Gastroesophageal sphincter (tissue), 4 donors: ENCODE results near the gene DACT1. TPM values are rescaled to one million over a fixed set of nuclear protein-coding genes. Genes with fewer than 3 reads are reported as not detected.

Experiments
- ATAC-seq: fragments of 150-250 bp; one replicate; pipeline ENCODE4 v1.9.1; 2016; ENCODE audit warnings: mild to moderate bottlenecking, moderate library complexity
- H3K27ac ChIP-seq, 4 donors: fragments of 200-600 bp; sonication (generic) in 3 of 4; 1 replicate in 3 of 4; 2 replicates in 1 of 4; pipeline ENCODE4 v1.5.1; 2016 to 2019
- H3K27me3 ChIP-seq: fragments of 200-600 bp; sonication (generic); one replicate; pipeline ENCODE4 v1.5.1; 2019
- H3K36me3 ChIP-seq, 2 donors: fragments of 200-600 bp; sonication (generic); one replicate each; pipeline ENCODE4 v1.5.1; 2019; ENCODE audit warnings: control low read depth in 1 of 2
- H3K4me1 ChIP-seq, 3 donors: fragments of 200-600 bp; sonication (generic); 1 replicate in 2 of 3; 2 replicates in 1 of 3; pipeline ENCODE4 v1.5.1; 2016 to 2019; ENCODE audit warnings: control low read depth in 2 of 3
- H3K4me3 ChIP-seq, 2 donors: fragments of 200-600 bp; sonication (generic); one replicate each; pipeline ENCODE4 v1.5.1; 2019; ENCODE audit warnings: mild to moderate bottlenecking in 1 of 2, moderate library complexity in 1 of 2
- H3K9me3 ChIP-seq, 3 donors: fragments of 200-600 bp; sonication (generic); one replicate each; pipeline ENCODE4 v1.5.1; 2017 to 2019; ENCODE audit warnings: control low read depth in 2 of 3
- EP300 ChIP-seq: sonication (generic); formaldehyde crosslinking; IDR thresholded peaks from one replicate; pipeline ENCODE4 v1.6.1; 2017; ENCODE audit warnings: antibody characterized with exemption, mild to moderate bottlenecking
- POLR2A ChIP-seq, 2 donors: fragments of 450-650 bp; IDR thresholded peaks; one replicate each; pipeline ENCODE4 v1.6.1; 2017; ENCODE audit warnings: antibody characterized with exemption in 2 of 2, mild to moderate bottlenecking in 2 of 2, moderate library complexity in 1 of 2
- POLR2AphosphoS5 ChIP-seq: sonication (generic); formaldehyde crosslinking; IDR thresholded peaks from one replicate; pipeline ENCODE4 v1.6.1; 2017; ENCODE audit warnings: antibody characterized with exemption
- WGBS, 2 donors: methylation state at CpG; one replicate each; pipeline ENCODE4 v1.1.5; 2018; ENCODE audit warnings: low coverage in 1 of 2; 5-methylcytosine and 5-hydroxymethylcytosine counted together
- total RNA-seq, 4 donors: library from RNA; depleted of rRNA; stranded (reverse); fragments of >200 nt; gene quantifications; one replicate each; pipeline ENCODE4 v1.1.0, GENCODE V29; 2016
- TF ChIP-seq, protein P1 (sequence below), 4 experiments: fragments of 200-600 bp in 2 of 4; fragments of 450-650 bp in 2 of 4; sonication (generic) in 1 of 4; IDR thresholded peaks; one replicate each; pipeline ENCODE4 v1.5.1; 2017 to 2019; ENCODE audit warnings: antibody characterized with exemption in 4 of 4, mild to moderate bottlenecking in 2 of 4, moderate library complexity in 2 of 4

The DACT1 gene
- total RNA-seq, 4 donors from 2014 or later, result 3.9 to 17.5 (median 7.4) TPM

GRCh38 chr14:58665773-58666500 lies 28.2 kb downstream of the DACT1 start:
- no peak for ATAC-seq
- Histone ChIP-seq H3K9me3 (no peaks in the 10 kb centered on the region), H3K36me3 (no peaks in the 10 kb centered on the region), H3K27ac (no peak overlapping the region), H3K4me3 (no peak overlapping the region), H3K4me1 (peaks cover 0 to 4% (median 0%) of the 10 kb centered on the region in 3 donors), H3K27me3 (no peaks in the 10 kb centered on the region)
- TF ChIP-seq POLR2A (IDR thresholded peaks at IDR 0.05) (no peak), POLR2AphosphoS5 (no peak), EP300 (no peak)
- TF ChIP-seq, protein P1, sequence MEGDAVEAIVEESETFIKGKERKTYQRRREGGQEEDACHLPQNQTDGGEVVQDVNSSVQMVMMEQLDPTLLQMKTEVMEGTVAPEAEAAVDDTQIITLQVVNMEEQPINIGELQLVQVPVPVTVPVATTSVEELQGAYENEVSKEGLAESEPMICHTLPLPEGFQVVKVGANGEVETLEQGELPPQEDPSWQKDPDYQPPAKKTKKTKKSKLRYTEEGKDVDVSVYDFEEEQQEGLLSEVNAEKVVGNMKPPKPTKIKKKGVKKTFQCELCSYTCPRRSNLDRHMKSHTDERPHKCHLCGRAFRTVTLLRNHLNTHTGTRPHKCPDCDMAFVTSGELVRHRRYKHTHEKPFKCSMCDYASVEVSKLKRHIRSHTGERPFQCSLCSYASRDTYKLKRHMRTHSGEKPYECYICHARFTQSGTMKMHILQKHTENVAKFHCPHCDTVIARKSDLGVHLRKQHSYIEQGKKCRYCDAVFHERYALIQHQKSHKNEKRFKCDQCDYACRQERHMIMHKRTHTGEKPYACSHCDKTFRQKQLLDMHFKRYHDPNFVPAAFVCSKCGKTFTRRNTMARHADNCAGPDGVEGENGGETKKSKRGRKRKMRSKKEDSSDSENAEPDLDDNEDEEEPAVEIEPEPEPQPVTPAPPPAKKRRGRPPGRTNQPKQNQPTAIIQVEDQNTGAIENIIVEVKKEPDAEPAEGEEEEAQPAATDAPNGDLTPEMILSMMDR (IDR thresholded peaks at IDR 0.05), result no peak
- WGBS, 2 donors, result 87 to 92% methylated on average over 3 of the region's 3 CpGs

- Histone ChIP-seq H3K27ac (no peak overlapping the region), H3K4me1 (peaks cover 0 to 4% (median 0%) of the 10 kb centered on the region in 3 donors), H3K27me3 (no peaks in the 10 kb centered on the region), H3K36me3 (no peaks in the 10 kb centered on the region), H3K4me3 (no peak overlapping the region), H3K9me3 (no peaks in the 10 kb centered on the region)
- ATAC-seq, result no peak
- TF ChIP-seq, protein P1 (IDR thresholded peaks at IDR 0.05), result no peak
- TF ChIP-seq EP300 (no peak), POLR2AphosphoS5 (no peak), POLR2A (IDR thresholded peaks at IDR 0.05) (no peak)
These were observed 29.0 kb downstream of the DACT1 start for GRCh38 chr14:58666737-58667136.

DNA sequence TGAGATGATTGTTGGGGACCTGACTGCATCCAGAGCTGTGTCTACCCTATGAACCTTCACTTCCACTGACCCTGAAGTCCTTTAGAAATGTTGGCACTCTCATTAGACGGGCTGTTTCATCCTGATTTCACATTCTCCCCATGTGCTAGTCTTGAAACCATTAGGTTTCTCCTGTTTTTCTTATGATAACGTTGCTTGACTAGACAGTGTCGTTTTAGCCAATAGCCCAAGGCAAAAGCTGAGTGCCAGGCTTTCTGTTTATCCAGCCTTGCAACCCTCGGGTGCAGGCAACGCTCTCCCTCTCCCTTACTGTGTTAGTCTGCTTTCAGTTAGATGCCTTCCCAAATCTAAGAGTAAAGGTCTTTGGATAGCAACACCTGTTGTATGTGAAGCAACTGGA lies 30.1 kb downstream of the DACT1 start:
- Histone ChIP-seq H3K4me3 (no peak overlapping the region), H3K36me3 (no peaks in the 10 kb centered on the region), H3K27ac (no peak overlapping the region)

GRCh38 chr14:58668848-58669480 lies 31.2 kb downstream of the DACT1 start:
- no peaks in the 10 kb centered on the region for H3K9me3 ChIP-seq
- ATAC-seq, result no peak
- H3K27ac ChIP-seq, result no peak overlapping the region
- H3K4me3 ChIP-seq, result no peak overlapping the region
- H3K4me1 ChIP-seq, result no peaks in the 10 kb centered on the region
- no peaks in the 10 kb centered on the region for H3K36me3 ChIP-seq
- 75 to 77% methylated on average over 2 to 3 of the region's 5 CpGs for WGBS, 2 donors
- no peaks in the 10 kb centered on the region for H3K27me3 ChIP-seq
- TF ChIP-seq EP300 (no peak), POLR2A (IDR thresholded peaks at IDR 0.05) (no peak), POLR2AphosphoS5 (no peak)
- TF ChIP-seq, protein P1 (IDR thresholded peaks at IDR 0.05), result no peak

More for the DNA sequence above, 30.1 kb downstream of the DACT1 start:
- ATAC-seq, result no peak
- no peaks in the 10 kb centered on the region for H3K27me3 ChIP-seq
- H3K9me3 ChIP-seq, result no peaks in the 10 kb centered on the region
- TF ChIP-seq POLR2AphosphoS5 (no peak), EP300 (no peak), POLR2A (IDR thresholded peaks at IDR 0.05) (no peak)
- TF ChIP-seq, protein P1 (IDR thresholded peaks at IDR 0.05), result no peak
- WGBS, 2 donors, result 72 to 100% methylated on average over 3 to 4 of the region's 5 CpGs
- H3K4me1 ChIP-seq, result peaks cover 0 to 4% (median 0%) of the 10 kb centered on the region in 3 donors
